ENCODE results near the gene HEY2. TPM values are rescaled to one million over a fixed set of nuclear protein-coding genes. Genes with fewer than 3 reads are reported as not detected.

The HEY2 gene
- polyA plus RNA-seq, 2 of the 4 experiments (the other 2 are of a cell fraction): 0.09 TPM; not detected in 1

DNA sequence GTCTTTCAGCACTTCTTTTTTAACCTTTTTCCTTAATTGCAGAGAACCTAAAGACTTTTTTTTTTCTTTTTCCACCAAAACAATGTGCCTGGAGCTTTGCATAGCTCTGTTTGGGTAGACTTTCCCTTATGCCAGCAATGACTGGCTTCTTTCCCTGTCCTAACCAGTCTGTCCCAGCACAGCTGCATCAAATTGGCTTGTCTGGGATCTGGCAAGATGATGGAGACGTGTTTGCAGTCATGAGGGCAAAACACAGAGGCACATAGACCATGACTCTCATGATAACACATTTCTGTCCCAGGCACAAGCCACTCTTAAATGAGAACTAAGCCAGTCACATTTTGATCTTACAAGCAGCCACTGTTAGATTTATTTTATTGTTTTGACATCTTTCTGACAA is 16.5 kb downstream of the HEY2 start:
- no peak for DNase-seq (ENCODE audit: low read depth in 1 of 2, low spot score in 1 of 2)
- ChIA-PET POLR2A (no interaction called here), CTCF (interaction anchor here (20.8 kb wide), 1 partner anchor 454 kb away, joined by 288 read pairs; no protein-coding TSS in a partner anchor)
- 33% methylated on average over 1 of the region's 1 CpG for WGBS (ENCODE audit: missing lambda C conversion rate)
- no peak overlapping the region for H3K27ac ChIP-seq
- no peaks in the 10 kb centered on the region for H3K9me3 ChIP-seq
- FAIRE-seq: no peak
- no peak overlapping the region for H3K4me3 ChIP-seq
- no peak for ATAC-seq
- H3K4me2 ChIP-seq: no peak overlapping the region
- H3K4me1 ChIP-seq: no peaks in the 10 kb centered on the region
- no peak for TF ChIP-seq HOXB5 (CRISPR knock-in tag; IDR thresholded peaks at IDR 0.05)
- no peak for TF ChIP-seq RFX5 (IDR thresholded peaks at IDR 0.05)
- no peak for TF ChIP-seq CEBPB (IDR thresholded peaks at IDR 0.05)
- no peak for TF ChIP-seq RAD21 (conservative IDR thresholded peaks at IDR 0.05 in 1 of 2, IDR thresholded peaks at IDR 0.05 in 1 of 2)
- no peak for TF ChIP-seq EHF (CRISPR knock-in tag; IDR thresholded peaks at IDR 0.05)
- TF ChIP-seq, protein P1, sequence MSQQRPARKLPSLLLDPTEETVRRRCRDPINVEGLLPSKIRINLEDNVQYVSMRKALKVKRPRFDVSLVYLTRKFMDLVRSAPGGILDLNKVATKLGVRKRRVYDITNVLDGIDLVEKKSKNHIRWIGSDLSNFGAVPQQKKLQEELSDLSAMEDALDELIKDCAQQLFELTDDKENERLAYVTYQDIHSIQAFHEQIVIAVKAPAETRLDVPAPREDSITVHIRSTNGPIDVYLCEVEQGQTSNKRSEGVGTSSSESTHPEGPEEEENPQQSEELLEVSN (IDR thresholded peaks at IDR 0.05; ENCODE audit: borderline replicate concordance, low read depth): no peak

DNA sequence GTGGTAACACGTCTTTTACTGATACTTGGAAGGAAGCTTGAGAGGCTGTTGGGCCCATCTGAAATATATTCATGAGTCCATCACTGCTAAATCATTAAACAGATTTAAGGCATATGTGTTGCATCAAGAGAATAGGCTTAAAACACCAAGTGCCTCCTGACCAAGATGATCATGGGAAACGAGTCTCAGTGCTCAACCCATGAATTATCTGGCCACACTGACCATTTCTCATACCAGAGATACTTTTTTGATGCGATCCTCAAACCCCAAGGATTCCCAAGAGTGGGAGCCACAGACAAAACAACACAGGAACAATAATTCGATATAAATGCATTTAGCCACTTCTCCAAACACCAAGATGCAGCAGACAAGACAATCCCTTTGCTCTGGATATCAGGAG is 17.2 kb downstream of the HEY2 start:
- ChIA-PET CTCF (interaction anchor here (1.4 to 20.8 kb wide), 2 partner anchors 207 to 455 kb away, joined by 4 to 288 read pairs; no protein-coding TSS in a partner anchor), POLR2A (no interaction called here)
- DNase-seq (ENCODE audit: low read depth in 1 of 2, low spot score in 1 of 2): no peak
- no peak overlapping the region for H3K4me2 ChIP-seq
- H3K9me3 ChIP-seq: no peaks in the 10 kb centered on the region
- H3K27ac ChIP-seq: no peak overlapping the region
- no peak for ATAC-seq
- no peak overlapping the region for H3K4me3 ChIP-seq
- FAIRE-seq: no peak
- WGBS (ENCODE audit: missing lambda C conversion rate): 32% methylated on average over 4 of the region's 4 CpGs
- TF ChIP-seq EHF (CRISPR knock-in tag; IDR thresholded peaks at IDR 0.05) (no peak), HOXB13 (CRISPR knock-in tag; IDR thresholded peaks at IDR 0.05; ENCODE audit: low read depth) (no peak), NFE2L2 (conservative IDR thresholded peaks at IDR 0.05; ENCODE audit: low read length) (no peak), CHD2 (IDR thresholded peaks at IDR 0.05; ENCODE audit: low read length, partially characterized antibody) (no peak), MAX (IDR thresholded peaks at IDR 0.05) (no peak), GATA3 (IDR thresholded peaks at IDR 0.05; ENCODE audit: borderline replicate concordance) (no peak), BHLHE40 (IDR thresholded peaks at IDR 0.05; ENCODE audit: low read depth, low read length) (no peak), MAFK (IDR thresholded peaks at IDR 0.05; ENCODE audit: partially characterized antibody) (no peak), RNF2 (IDR thresholded peaks at IDR 0.05; ENCODE audit: borderline replicate concordance, low read depth) (no peak), POLR2AphosphoS2 (conservative IDR thresholded peaks at IDR 0.05; ENCODE audit: low read length) (no peak), HDAC2 (IDR thresholded peaks at IDR 0.05) (no peak)
- TF ChIP-seq, protein P2, sequence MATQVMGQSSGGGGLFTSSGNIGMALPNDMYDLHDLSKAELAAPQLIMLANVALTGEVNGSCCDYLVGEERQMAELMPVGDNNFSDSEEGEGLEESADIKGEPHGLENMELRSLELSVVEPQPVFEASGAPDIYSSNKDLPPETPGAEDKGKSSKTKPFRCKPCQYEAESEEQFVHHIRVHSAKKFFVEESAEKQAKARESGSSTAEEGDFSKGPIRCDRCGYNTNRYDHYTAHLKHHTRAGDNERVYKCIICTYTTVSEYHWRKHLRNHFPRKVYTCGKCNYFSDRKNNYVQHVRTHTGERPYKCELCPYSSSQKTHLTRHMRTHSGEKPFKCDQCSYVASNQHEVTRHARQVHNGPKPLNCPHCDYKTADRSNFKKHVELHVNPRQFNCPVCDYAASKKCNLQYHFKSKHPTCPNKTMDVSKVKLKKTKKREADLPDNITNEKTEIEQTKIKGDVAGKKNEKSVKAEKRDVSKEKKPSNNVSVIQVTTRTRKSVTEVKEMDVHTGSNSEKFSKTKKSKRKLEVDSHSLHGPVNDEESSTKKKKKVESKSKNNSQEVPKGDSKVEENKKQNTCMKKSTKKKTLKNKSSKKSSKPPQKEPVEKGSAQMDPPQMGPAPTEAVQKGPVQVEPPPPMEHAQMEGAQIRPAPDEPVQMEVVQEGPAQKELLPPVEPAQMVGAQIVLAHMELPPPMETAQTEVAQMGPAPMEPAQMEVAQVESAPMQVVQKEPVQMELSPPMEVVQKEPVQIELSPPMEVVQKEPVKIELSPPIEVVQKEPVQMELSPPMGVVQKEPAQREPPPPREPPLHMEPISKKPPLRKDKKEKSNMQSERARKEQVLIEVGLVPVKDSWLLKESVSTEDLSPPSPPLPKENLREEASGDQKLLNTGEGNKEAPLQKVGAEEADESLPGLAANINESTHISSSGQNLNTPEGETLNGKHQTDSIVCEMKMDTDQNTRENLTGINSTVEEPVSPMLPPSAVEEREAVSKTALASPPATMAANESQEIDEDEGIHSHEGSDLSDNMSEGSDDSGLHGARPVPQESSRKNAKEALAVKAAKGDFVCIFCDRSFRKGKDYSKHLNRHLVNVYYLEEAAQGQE (IDR thresholded peaks at IDR 0.05): no peak
- no peaks in the 10 kb centered on the region for H3K4me1 ChIP-seq

GRCh38 chr6:125769147-125769783 is 19.8 kb downstream of the HEY2 start:
- H3K27ac ChIP-seq: no peak overlapping the region
- CTCF ChIA-PET: interaction anchor here (0.9 to 20.8 kb wide), 5 partner anchors 14 to 457 kb away, joined by 3 to 288 read pairs (median 3); no protein-coding TSS in a partner anchor
- H3K4me2 ChIP-seq: no peak overlapping the region
- FAIRE-seq (no peak), ATAC-seq (peak; percentile 30 to 35; a peak in 3 of 6 replicates), DNase-seq (ENCODE audit: low read depth in 1 of 2, low spot score in 1 of 2) (no peak)
- peaks cover 6% of the 10 kb centered on the region; the same call in 1 of the 3 replicates for H3K9me3 ChIP-seq
- no peak for TF ChIP-seq ZFP36 (IDR thresholded peaks at IDR 0.05; ENCODE audit: borderline replicate concordance, partially characterized antibody)
- no peak for TF ChIP-seq PHF8 (IDR thresholded peaks at IDR 0.05; ENCODE audit: borderline replicate concordance, low read depth)
- TF ChIP-seq EHF (CRISPR knock-in tag; IDR thresholded peaks at IDR 0.05): no peak
- TF ChIP-seq NPAS2 (CRISPR knock-in tag; IDR thresholded peaks at IDR 0.05; ENCODE audit: borderline replicate concordance): no peak
- WGBS (ENCODE audit: missing lambda C conversion rate): 38% methylated on average over 6 of the region's 6 CpGs
- no peak overlapping the region for H3K4me3 ChIP-seq
- POLR2A ChIA-PET: no interaction called here
- H3K4me1 ChIP-seq: no peaks in the 10 kb centered on the region

Measured in A549 (cell line).